Neural crest cell (in vitro differentiated cells): ENCODE results near the gene AP3S2. TPM values are rescaled to one million over a fixed set of nuclear protein-coding genes. Genes with fewer than 3 reads are reported as not detected.

Experiments used
- DNase-seq: peaks from one replicate; pipeline ENCODE4 v3.0.0; 2021; ENCODE audit warnings: low read depth, mixed read lengths, low spot score
- H3K27ac Mint-ChIP-seq: one replicate; pipeline ENCODE4 v1.8.0; 2021; ENCODE audit warnings: mild to moderate bottlenecking, mixed read lengths; ENCODE audit not compliant: unreplicated experiment
- H3K27me3 Mint-ChIP-seq: 2 replicates; pipeline ENCODE4 v1.8.0; 2021; ENCODE audit warnings: low read depth, mild to moderate bottlenecking, mixed read lengths
- H3K36me3 Mint-ChIP-seq: 2 replicates; pipeline ENCODE4 v1.8.0; 2021; ENCODE audit warnings: low read depth, mild to moderate bottlenecking, mixed read lengths
- H3K4me1 Mint-ChIP-seq: 2 replicates; pipeline ENCODE4 v1.8.0; 2021; ENCODE audit warnings: mixed read lengths
- H3K4me3 Mint-ChIP-seq: one replicate; pipeline ENCODE4 v1.8.0; 2021; ENCODE audit warnings: mild to moderate bottlenecking, mixed read lengths
- H3K9me3 Mint-ChIP-seq: 2 replicates; pipeline ENCODE4 v1.8.0; 2021; ENCODE audit warnings: mixed read lengths
- CTCF ChIP-seq: fragments of 200-600 bp; sonication (generic); conservative IDR thresholded peaks from 2 replicates; pipeline ENCODE4 v1.5.0; 2021; ENCODE audit warnings: antibody characterized with exemption, mild to moderate bottlenecking
- total RNA-seq: library from RNA; stranded (reverse); gene quantifications from 2 replicates; pipeline ENCODE4 v1.2.1, GENCODE V29; 2021

The AP3S2 gene
- total RNA-seq, 1 donor from 2014 or later, result 31.6 TPM

- no peaks in the 10 kb centered on the region for H3K36me3 Mint-ChIP-seq
- H3K27ac Mint-ChIP-seq, result no peak overlapping the region
Observed at GRCh38 chr15:89802986-89803824, 90.6 kb downstream of the AP3S2 start.

GRCh38 chr15:89802231-89802928 is 91.4 kb downstream of the AP3S2 start:
- no peak overlapping the region for H3K27ac Mint-ChIP-seq
- no peaks in the 10 kb centered on the region for H3K27me3 Mint-ChIP-seq
- no peak for TF ChIP-seq CTCF
- DNase-seq, result no peak
- H3K4me1 Mint-ChIP-seq, result no peaks in the 10 kb centered on the region
- H3K36me3 Mint-ChIP-seq, result no peaks in the 10 kb centered on the region
- no peaks in the 10 kb centered on the region for H3K9me3 Mint-ChIP-seq
- no peak overlapping the region for H3K4me3 Mint-ChIP-seq

More at GRCh38 chr15:89802986-89803824, 90.6 kb downstream of the AP3S2 start:
- no peak overlapping the region for H3K4me3 Mint-ChIP-seq
- DNase-seq, result no peak
- H3K4me1 Mint-ChIP-seq, result no peaks in the 10 kb centered on the region
- no peak for TF ChIP-seq CTCF
- no peaks in the 10 kb centered on the region for H3K27me3 Mint-ChIP-seq
- H3K9me3 Mint-ChIP-seq, result no peaks in the 10 kb centered on the region

GRCh38 chr15:89801471-89802195 is 92.2 kb downstream of the AP3S2 start:
- Mint-ChIP-seq H3K27me3 (no peaks in the 10 kb centered on the region), H3K27ac (no peak overlapping the region), H3K4me3 (no peak overlapping the region), H3K4me1 (no peaks in the 10 kb centered on the region), H3K9me3 (no peaks in the 10 kb centered on the region), H3K36me3 (no peaks in the 10 kb centered on the region)
- no peak for TF ChIP-seq CTCF
- no peak for DNase-seq

GRCh38 chr15:89799918-89800498 is 93.8 kb downstream of the AP3S2 start:
- Mint-ChIP-seq H3K27me3 (peaks cover 1% of the 10 kb centered on the region), H3K27ac (peak overlapping the region; percentile 31), H3K9me3 (no peaks in the 10 kb centered on the region), H3K4me3 (no peak overlapping the region), H3K4me1 (no peaks in the 10 kb centered on the region), H3K36me3 (no peaks in the 10 kb centered on the region)
- TF ChIP-seq CTCF, result no peak
- no peak for DNase-seq
